Hepatocyte (in vitro differentiated cells): ENCODE results near the gene THSD4. TPM values are rescaled to one million over a fixed set of nuclear protein-coding genes. Genes with fewer than 3 reads are reported as not detected.
A peak's percentile ranks its signal among the peaks of the same experiment; 100 is the strongest.

Experiments used
- DNase-seq: peaks from one replicate; pipeline ENCODE4 v3.0.0-alpha.2; 2016; ENCODE audit warnings: low spot score
- H2AFZ ChIP-seq: fragments of 200-600 bp; sonication (generic); 2 replicates; pipeline ENCODE4 v1.6.0; 2016; ENCODE audit warnings: antibody characterized with exemption, mild to moderate bottlenecking
- H3K27ac ChIP-seq: fragments of 200-600 bp; sonication (generic); 2 replicates; pipeline ENCODE4 v1.5.1; 2016; ENCODE audit warnings: mild to moderate bottlenecking
- H3K27me3 ChIP-seq: fragments of 200-600 bp; sonication (generic); 2 replicates; pipeline ENCODE4 v1.6.1; 2016
- H3K36me3 ChIP-seq: fragments of 200-600 bp; sonication (generic); replicated peaks from 2 replicates; pipeline ENCODE4 v1.5.1; 2016; ENCODE audit warnings: low read depth; ENCODE audit not compliant: insufficient read depth
- H3K4me1 ChIP-seq: fragments of 200-600 bp; sonication (generic); 2 replicates; pipeline ENCODE4 v1.5.1; 2016; ENCODE audit warnings: mild to moderate bottlenecking, moderate library complexity; ENCODE audit not compliant: insufficient read depth
- H3K4me2 ChIP-seq: fragments of 200-600 bp; sonication (generic); 2 replicates; pipeline ENCODE4 v1.6.0; 2016
- H3K4me3 ChIP-seq: fragments of 200-600 bp; sonication (generic); 2 replicates; pipeline ENCODE4 v1.5.1; 2016; ENCODE audit warnings: mild to moderate bottlenecking
- H3K79me2 ChIP-seq: fragments of 200-600 bp; sonication (generic); 2 replicates; pipeline ENCODE4 v1.6.0; 2017; ENCODE audit warnings: mild to moderate bottlenecking
- H3K9me2 ChIP-seq: fragments of 200-600 bp; sonication (generic); replicated peaks from 2 replicates; pipeline ENCODE4 v1.6.0; 2017; ENCODE audit warnings: mild to moderate bottlenecking; ENCODE audit not compliant: insufficient read depth
- H3K9me3 ChIP-seq: fragments of 200-600 bp; sonication (generic); 2 replicates; pipeline ENCODE4 v1.5.1; 2016; ENCODE audit warnings: low read depth, mild to moderate bottlenecking
- H4K20me1 ChIP-seq: fragments of 200-600 bp; sonication (generic); 2 replicates; pipeline ENCODE4 v1.6.0; 2016; ENCODE audit warnings: mild to moderate bottlenecking; ENCODE audit not compliant: insufficient read depth, poor library complexity, severe bottlenecking
- CTCF ChIP-seq: fragments of 200-600 bp; sonication (generic); IDR thresholded peaks from 2 replicates; pipeline ENCODE4 v1.5.1; 2016; ENCODE audit warnings: antibody characterized with exemption, mild to moderate bottlenecking; ENCODE audit not compliant: poor library complexity
- EZH2 ChIP-seq: fragments of 200-600 bp; sonication (generic); IDR thresholded peaks from 2 replicates; pipeline ENCODE4 v1.6.1; 2016; ENCODE audit warnings: antibody characterized with exemption, mild to moderate bottlenecking, borderline replicate concordance
- EZH2phosphoT487 ChIP-seq: fragments of 200-600 bp; sonication (generic); IDR thresholded peaks from one replicate; pipeline ENCODE4 v1.6.1; 2018; ENCODE audit warnings: antibody characterized with exemption, mild to moderate bottlenecking, low read depth, moderate library complexity; ENCODE audit not compliant: unreplicated experiment, severe bottlenecking
- WGBS: methylation state at CpG from one replicate; pipeline ENCODE4 v1.1.6; 2016; ENCODE audit warnings: low lambda C conversion rate; ENCODE audit errors: missing lambda C conversion rate; 5-methylcytosine and 5-hydroxymethylcytosine counted together
- polyA plus RNA-seq: library from polyadenylated mRNA; unstranded; fragments of >200 nt; fragmentation: Nextera tagmentation; extraction: Ambion mirVana; gene quantifications from 2 replicates; pipeline ENCODE4 v1.2.1, GENCODE V29; 2016
- total RNA-seq: library from RNA; depleted of rRNA; stranded (reverse); fragments of >200 nt; gene quantifications from 2 replicates; pipeline ENCODE4 v1.2.3, GENCODE V29; 2014

The THSD4 gene
- total and polyA plus RNA-seq, 2 experiments from 2014 or later, result 4.3 to 7.0 TPM

- Histone ChIP-seq H2AFZ (no peak overlapping the region), H3K4me2 (no peak overlapping the region), H3K36me3 (no peaks in the 10 kb centered on the region), H3K9me2 (no peaks in the 10 kb centered on the region), H3K4me1 (peaks cover 14% of the 10 kb centered on the region), H3K27me3 (no peaks in the 10 kb centered on the region), H3K4me3 (no peak overlapping the region), H3K79me2 (no peaks in the 10 kb centered on the region), H3K27ac (no peak overlapping the region), H4K20me1 (no peaks in the 10 kb centered on the region), H3K9me3 (no peaks in the 10 kb centered on the region)
- WGBS, result 96% methylated on average over 1 of the region's 1 CpG
- no peak for DNase-seq
- TF ChIP-seq EZH2 (no peak), EZH2phosphoT487 (no peak), CTCF (no peak)
Observed at GRCh38 chr15:71291723-71292122, 176.5 kb downstream of the THSD4 start.

GRCh38 chr15:71293723-71294122 lies 178.5 kb downstream of the THSD4 start:
- DNase-seq, result no peak
- Histone ChIP-seq H3K4me1 (peaks cover 14% of the 10 kb centered on the region), H3K36me3 (no peaks in the 10 kb centered on the region), H3K27me3 (no peaks in the 10 kb centered on the region), H4K20me1 (no peaks in the 10 kb centered on the region), H3K27ac (peak overlapping the region; percentile 77), H2AFZ (no peak overlapping the region), H3K4me3 (no peak overlapping the region), H3K4me2 (no peak overlapping the region), H3K79me2 (no peaks in the 10 kb centered on the region), H3K9me3 (no peaks in the 10 kb centered on the region), H3K9me2 (no peaks in the 10 kb centered on the region)
- no peak for TF ChIP-seq CTCF
- no peak for TF ChIP-seq EZH2
- TF ChIP-seq EZH2phosphoT487, result no peak
- WGBS, result 43% methylated on average over 2 of the region's 2 CpGs

GRCh38 chr15:71294251-71294910 lies 179.1 kb downstream of the THSD4 start:
- Histone ChIP-seq H3K4me3 (no peak overlapping the region), H3K79me2 (no peaks in the 10 kb centered on the region), H3K4me1 (peaks cover 14% of the 10 kb centered on the region), H3K27me3 (no peaks in the 10 kb centered on the region), H2AFZ (no peak overlapping the region), H3K27ac (peak overlapping the region; percentile 77), H3K9me2 (no peaks in the 10 kb centered on the region), H4K20me1 (no peaks in the 10 kb centered on the region), H3K4me2 (no peak overlapping the region), H3K36me3 (no peaks in the 10 kb centered on the region), H3K9me3 (no peaks in the 10 kb centered on the region)
- 60% methylated on average over 12 of the region's 12 CpGs for WGBS
- TF ChIP-seq EZH2, result no peak
- TF ChIP-seq EZH2phosphoT487, result no peak
- TF ChIP-seq CTCF, result no peak
- no peak for DNase-seq
